K562 (cell line): ENCODE data around the gene PLPPR2. TPM values are rescaled to one million over a fixed set of nuclear protein-coding genes. Genes with fewer than 3 reads are reported as not detected.
A peak's percentile ranks its signal among the peaks of the same experiment; 100 is the strongest.

Source experiments
- BRF2 ChIP-seq: IDR thresholded peaks from 3 replicates; pipeline ENCODE4 v1.6.1; 2011; ENCODE audit warnings: borderline replicate concordance, mild to moderate bottlenecking; ENCODE audit not compliant: insufficient read length, insufficient read depth
- CBX5 ChIP-seq: IDR thresholded peaks from 2 replicates; pipeline ENCODE4 v1.6.1; 2014; ENCODE audit warnings: low read depth, borderline replicate concordance
- CHD4 ChIP-seq: fragments of 200-600 bp; sonication (generic); IDR thresholded peaks from 3 replicates; pipeline ENCODE4 v1.6.1; 2012; ENCODE audit warnings: low read depth, mild to moderate bottlenecking, mixed read lengths, low read length, inconsistent platforms; ENCODE audit not compliant: insufficient read depth, insufficient replicate concordance, poor library complexity, severe bottlenecking
- CHD7 ChIP-seq: fragments of 200-600 bp; sonication (generic); IDR thresholded peaks from one replicate; pipeline ENCODE4 v1.6.1; 2012; ENCODE audit warnings: mild to moderate bottlenecking, low read depth, low read length, inconsistent platforms
- DPF2 ChIP-seq: fragments of 450-650 bp; IDR thresholded peaks from 2 replicates; pipeline ENCODE4 v1.6.1; 2016
- ELK1 ChIP-seq: sonication (generic); formaldehyde crosslinking; IDR thresholded peaks from 2 replicates; pipeline ENCODE4 v1.8.1; 2022; ENCODE audit warnings: missing genetic modification reagents
- KHSRP ChIP-seq: fragments of 450-650 bp; IDR thresholded peaks from 2 replicates; pipeline ENCODE4 v1.6.1; 2017
- PHF20 ChIP-seq: fragments of 450-650 bp; IDR thresholded peaks from 2 replicates; pipeline ENCODE4 v1.6.1; 2018; ENCODE audit not compliant: partially characterized antibody
- PHF8 ChIP-seq: fragments of 200-600 bp; sonication (generic); IDR thresholded peaks from 2 replicates; pipeline ENCODE4 v1.6.1; 2012; ENCODE audit warnings: mixed run types, mild to moderate bottlenecking, inconsistent platforms, low read length, moderate library complexity, borderline replicate concordance
- polyA plus RNA-seq, 8 experiments: library from polyadenylated mRNA; depleted of rRNA in 4 of 8; stranded (reverse) in 5 of 8; unstranded in 3 of 8; fragments of >200 nt; fragmentation: Nextera tagmentation in 2 of 8; fragmentation: Illumina TruSeq in 1 of 8; extraction: Ambion mirVana in 2 of 8; extraction: Trizol in 1 of 8; gene quantifications; 2 replicates each; pipeline versions ENCODE4 v1.2.1 to v1.2.3, GENCODE V29; 2011 to 2014; ENCODE audit warnings: inconsistent platforms in 1 of 8, missing spikeins in 1 of 8
- total RNA-seq, 7 experiments: library from RNA; depleted of rRNA in 6 of 7; stranded (reverse); fragments of >200 nt in 6 of 7; fragmentation: Illumina TruSeq in 2 of 7; extraction: Trizol in 2 of 7; gene quantifications; 2 replicates each; pipeline versions ENCODE4 v1.2.1 to v1.2.3, GENCODE V29; 2011 to 2021; ENCODE audit warnings: low replicate concordance in 1 of 7

The PLPPR2 gene
- total and polyA plus RNA-seq, 9 of the 15 experiments (the other 6 are each of a cell fraction or from before 2014, with no cell fraction given) = 0.49 to 15.9 (median 3.4) TPM

GRCh38 chr19:11355160-11356073 lies at the start of gene PLPPR2 (continued):
- TF ChIP-seq ELK1 (no peak), PHF20 (peak; percentile 70), CBX5 (no peak), DPF2 (no peak; the same call in 1 of the 2 replicates), CHD7 (no peak), BRF2 (no peak), PHF8 (peak; percentile 64; the same call in 1 of the 2 replicates), KHSRP (no peak), CHD4 (no peak)
